GM21529 (cell line): ENCODE results near the gene ACTR2.
"Not testable (repeated sequence)": the region's sequence is repeated elsewhere in the genome, so short reads cannot be mapped to it uniquely, and the experiment has no call there.

Experiments used
- ATAC-seq: cut with Tn5 transposase; IDR thresholded peaks from one replicate; pipeline ENCODE4 v1.9.1; 2021; ENCODE audit not compliant: unreplicated experiment

The ACTR2 gene

GRCh38 chr2:65228263-65228750 lies 676 bp downstream of the ACTR2 start:
- peak; percentile 36 for ATAC-seq

DNA sequence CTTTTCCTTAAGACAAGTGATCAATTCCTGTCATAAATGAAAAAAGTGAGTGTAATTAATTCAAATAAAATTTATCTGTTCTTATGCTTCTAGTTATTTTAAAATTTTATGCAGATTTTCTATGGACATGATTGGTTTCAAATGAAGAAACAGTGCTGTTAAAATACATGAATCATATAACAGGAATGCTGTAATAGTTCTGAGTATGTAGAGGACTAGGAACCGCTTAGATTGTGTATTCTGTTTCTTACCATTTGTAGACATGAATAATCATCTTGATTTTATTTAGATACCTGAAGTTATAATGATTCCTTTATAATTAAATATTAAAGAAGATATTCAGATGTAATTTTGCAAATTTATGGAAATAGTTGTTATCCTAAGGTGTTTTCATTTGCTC lies 3.5 kb downstream of the ACTR2 start:
- no peak for ATAC-seq

DNA sequence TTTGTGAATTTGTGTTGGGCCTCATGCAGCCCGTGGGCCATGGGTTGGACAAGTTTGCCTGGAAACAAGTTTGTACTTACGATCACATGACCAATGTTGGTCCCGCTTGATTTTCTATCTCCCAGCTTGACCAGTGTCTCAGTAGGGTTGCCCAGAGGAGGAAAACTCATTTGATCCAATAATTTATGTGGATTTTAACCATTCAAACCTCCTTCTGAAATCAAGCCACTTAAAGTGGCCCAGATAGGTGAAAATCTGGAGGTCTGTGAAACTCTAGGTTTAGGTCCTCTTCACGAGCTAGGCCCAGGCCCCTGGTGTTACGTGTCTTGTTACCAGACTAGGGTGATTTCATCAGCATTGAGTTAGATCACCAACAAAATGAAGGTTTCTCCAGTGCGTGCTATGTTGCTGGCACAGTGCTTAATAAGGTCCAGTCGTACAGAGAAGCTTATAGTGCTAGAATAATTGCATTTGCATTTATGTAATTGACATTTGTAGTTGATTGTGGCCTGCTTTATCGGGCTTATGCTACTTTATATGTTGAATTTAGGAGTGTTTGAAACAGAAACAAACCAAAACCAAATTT lies 4.4 kb downstream of the ACTR2 start:
- ATAC-seq, result no peak

- no peak for ATAC-seq
These were observed 5.0 kb downstream of the ACTR2 start for GRCh38 chr2:65232636-65233035.

- ATAC-seq, result no peak
These were observed 13.0 kb downstream of the ACTR2 start for GRCh38 chr2:65240657-65241056.

DNA sequence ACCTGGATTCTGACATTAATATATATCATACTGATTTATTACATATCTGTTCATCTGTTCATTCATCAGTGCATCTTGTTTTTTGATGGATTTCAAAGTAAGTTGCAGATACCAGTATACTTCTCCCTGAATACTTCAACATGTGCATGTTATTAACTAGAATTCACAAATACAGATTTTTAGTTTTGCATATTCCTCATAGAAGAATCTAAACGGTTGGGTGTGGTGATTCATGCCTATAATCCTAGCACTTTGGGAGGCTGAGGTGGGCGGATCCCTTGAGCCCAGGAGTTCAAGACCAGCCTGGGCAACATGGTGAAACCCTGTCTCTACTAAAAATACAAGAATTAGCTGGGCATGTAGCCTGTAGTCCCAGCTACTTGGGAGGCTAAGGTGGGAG lies 16.8 kb downstream of the ACTR2 start:
- ATAC-seq, result not testable (repeated sequence)

GRCh38 chr2:65252640-65253039 lies 25.0 kb downstream of the ACTR2 start:
- no peak for ATAC-seq

- no peak for ATAC-seq
These were observed 27.7 kb downstream of the ACTR2 start for GRCh38 chr2:65255356-65255755.

GRCh38 chr2:65256054-65256453 lies 28.4 kb downstream of the ACTR2 start:
- ATAC-seq, result no peak

DNA sequence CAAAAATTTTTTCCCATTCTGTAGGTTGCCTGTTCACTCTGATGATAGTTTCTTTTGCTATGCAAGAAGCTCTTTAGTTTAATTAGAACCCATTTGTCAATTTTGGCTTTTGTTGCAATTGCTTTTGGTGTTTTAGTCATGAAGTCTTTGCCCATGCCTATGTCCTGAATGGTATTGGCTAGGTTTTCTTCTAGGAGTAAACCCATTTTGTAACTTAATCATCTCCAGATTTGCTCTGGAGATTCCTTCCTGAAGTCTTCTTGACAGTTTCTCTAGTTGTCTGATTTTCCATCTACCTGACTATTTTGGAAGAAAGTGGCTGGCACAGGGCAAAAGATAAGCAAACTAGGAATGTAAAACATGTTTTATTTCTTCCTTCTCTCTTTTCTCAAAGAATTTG lies 30.2 kb downstream of the ACTR2 start:
- ATAC-seq, result not testable (repeated sequence)

DNA sequence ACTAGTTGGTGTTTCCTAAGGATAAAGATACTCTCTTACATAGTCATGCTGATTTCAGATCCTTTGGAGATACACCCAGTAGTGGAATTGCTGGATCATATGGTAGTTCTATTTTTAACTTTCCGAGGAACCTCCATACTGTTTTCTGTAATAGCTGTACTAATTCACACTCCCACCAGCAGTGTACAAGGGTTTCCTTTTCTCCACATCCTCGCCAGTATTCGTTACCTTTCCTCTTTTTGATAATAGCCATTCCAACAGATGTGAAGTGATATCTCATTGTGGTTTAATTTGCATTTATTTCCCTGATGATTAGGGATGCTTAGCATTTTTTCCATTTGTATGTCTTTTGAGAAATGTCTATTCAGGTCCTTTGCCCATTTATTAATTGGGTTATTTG lies 34.0 kb downstream of the ACTR2 start:
- ATAC-seq, result no peak

GRCh38 chr2:65263262-65263661 lies 35.6 kb downstream of the ACTR2 start:
- ATAC-seq, result no peak

- no peak for ATAC-seq
These were observed 36.4 kb downstream of the ACTR2 start for GRCh38 chr2:65263986-65264385.

GRCh38 chr2:65264821-65265670 lies 37.4 kb downstream of the ACTR2 start:
- ATAC-seq, result no peak

DNA sequence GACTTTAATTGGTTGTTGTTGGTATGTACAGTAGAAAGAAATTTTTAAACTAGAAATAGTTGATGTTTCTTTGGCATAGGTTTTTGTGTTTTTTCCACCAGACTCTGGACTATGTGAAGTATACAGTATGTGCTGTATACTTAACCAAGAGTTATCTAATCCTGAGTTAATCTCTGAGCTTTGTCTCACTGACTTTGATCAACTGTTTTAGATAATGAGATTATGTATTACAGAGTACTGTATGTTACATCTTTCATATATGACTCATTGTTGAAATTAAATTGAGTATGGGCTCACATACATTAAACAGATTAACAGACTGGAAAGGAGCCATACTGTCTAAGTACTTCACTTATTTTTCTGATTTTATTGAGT lies 38.0 kb downstream of the ACTR2 start:
- ATAC-seq, result no peak

GRCh38 chr2:65267008-65267407 lies 39.4 kb downstream of the ACTR2 start:
- ATAC-seq, result no peak

DNA sequence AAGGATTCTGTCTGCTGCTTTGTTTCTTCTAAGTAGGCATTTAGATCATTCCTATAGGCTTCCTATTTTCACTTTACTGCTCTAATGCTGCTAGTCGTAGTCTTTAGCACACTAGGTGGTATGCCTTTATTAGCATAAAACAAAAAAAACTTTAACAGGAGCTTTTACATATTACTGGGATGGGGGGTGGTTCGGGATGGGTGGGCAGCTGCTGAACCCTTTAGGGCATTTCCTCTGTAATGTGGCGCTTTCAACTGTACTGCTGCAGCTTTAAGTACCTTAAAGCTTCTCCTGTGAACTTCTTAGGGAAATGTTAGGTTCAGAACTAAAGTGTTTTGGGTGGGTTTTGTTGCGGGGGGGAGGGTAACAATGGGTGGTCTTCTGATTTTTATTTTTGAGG lies 41.3 kb downstream of the ACTR2 start:
- ATAC-seq, result no peak

DNA sequence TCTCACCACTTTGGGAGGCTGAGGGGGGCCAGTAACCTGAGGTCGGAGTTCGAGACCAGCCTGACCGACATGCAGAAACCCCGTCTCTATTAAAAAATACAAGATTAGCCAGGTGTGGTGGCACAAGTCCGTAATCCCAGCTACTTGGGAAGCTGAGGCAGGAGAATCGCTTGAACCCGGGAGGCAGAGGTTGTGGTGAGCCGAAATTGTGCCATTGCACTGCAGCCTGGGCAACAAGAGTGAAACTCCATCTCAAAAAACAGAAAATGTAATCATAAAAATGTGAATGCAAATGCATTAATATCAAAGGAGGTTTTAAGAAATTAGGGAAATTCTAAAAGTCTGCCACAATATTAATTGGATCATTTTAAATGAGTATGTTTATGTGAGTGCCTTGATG lies 45.7 kb downstream of the ACTR2 start:
- ATAC-seq, result no peak

- ATAC-seq, result no peak
These were observed 47.7 kb downstream of the ACTR2 start for GRCh38 chr2:65275141-65275915.

GRCh38 chr2:65276609-65277008 lies 49.0 kb downstream of the ACTR2 start:
- ATAC-seq, result no peak

DNA sequence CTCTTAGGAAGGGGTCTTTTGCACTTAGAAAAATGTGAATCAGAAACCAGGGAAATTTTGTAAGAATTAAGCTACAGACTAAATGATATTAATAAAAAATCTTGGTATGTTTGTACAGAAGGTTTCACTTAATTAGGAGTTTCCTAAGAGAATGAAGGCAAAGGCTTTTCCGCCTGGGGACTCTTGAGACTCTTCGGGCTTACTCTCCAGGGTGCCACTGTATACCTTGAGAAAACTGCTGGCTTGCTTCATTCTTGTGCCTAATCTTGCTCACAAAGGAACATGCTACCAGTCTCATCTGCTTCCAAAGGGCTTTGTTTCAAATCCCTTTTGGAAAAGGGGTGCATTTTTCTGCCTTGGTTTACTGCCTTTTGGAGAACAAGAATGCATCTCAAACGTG lies 49.5 kb downstream of the ACTR2 start:
- no peak for ATAC-seq
